ENCODE results near the gene C1QTNF1. TPM values are rescaled to one million over a fixed set of nuclear protein-coding genes. Genes with fewer than 3 reads are reported as not detected.

C1QTNF1 gene
- total RNA-seq, 1 experiment from 2014 or later: 4.0 TPM

DNA sequence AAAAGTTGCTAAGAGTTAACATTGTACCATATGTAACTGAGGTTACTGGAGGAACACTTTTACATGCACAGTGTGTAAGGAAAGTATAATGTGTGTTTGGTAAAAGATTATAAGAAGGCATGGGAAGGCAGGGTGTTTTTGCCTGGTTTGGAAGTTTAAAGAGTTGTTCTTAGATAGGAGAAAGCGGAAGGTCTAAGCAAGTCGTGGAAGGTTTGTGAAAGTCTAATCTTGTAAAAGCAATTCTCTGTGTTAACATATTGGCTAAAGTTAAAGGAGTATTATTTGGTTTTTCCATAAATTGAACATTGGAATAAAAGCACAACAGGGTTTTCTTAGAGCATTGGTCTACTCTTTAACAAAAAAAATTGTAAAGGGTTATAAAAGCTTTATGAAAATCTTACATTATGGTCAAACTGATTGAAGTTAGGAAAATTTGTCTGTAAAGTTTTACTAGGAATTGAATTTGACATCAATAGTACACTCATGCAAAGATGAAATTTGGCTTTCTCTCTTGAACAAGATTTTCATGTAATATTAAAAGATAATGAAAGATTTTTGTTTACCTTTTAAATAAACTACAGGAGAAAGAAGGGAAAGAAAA is 9.7 kb upstream of the C1QTNF1 start:
- H2AFZ ChIP-seq (ENCODE audit: low read depth, low read length, poor library complexity, severe bottlenecking): no peak overlapping the region
- H3K4me2 ChIP-seq (ENCODE audit: low read length): no peak overlapping the region
- no peak for DNase-seq (ENCODE audit: low read depth, low spot score)
- CTCF ChIA-PET: interaction anchor here (0.9 to 1.6 kb wide), 4 partner anchors 14 to 93 kb away, joined by 3 to 4 read pairs (median 4); no protein-coding TSS in a partner anchor
- H3K4me3 ChIP-seq (replicated peaks in 1 of 2; ENCODE audit: low read depth in 1 of 2, low read length in 2 of 2): no peak overlapping the region
- peaks cover 0 to 18% of the 10 kb centered on the region in 2 experiments; a peak in 1 of 4 replicates for H3K9me3 ChIP-seq (ENCODE audit: control insufficient read depth in 1 of 2, insufficient read depth in 1 of 2, low read depth in 1 of 2, low read length in 2 of 2)
- TF ChIP-seq ELF1 (IDR thresholded peaks at IDR 0.05; ENCODE audit: borderline replicate concordance, low read depth): no peak
- TF ChIP-seq CBX3 (IDR thresholded peaks at IDR 0.05; ENCODE audit: low read depth): 0 out of 2 replicates have a peak, but pooled peaks have one; percentile 52
- no peaks in the 10 kb centered on the region for H4K20me1 ChIP-seq (ENCODE audit: insufficient read depth)
- H3K9me2 ChIP-seq (ENCODE audit: insufficient read depth): no peaks in the 10 kb centered on the region
- H3K79me2 ChIP-seq (ENCODE audit: insufficient read depth, low read length): peaks cover 6% of the 10 kb centered on the region
- RAD21 ChIA-PET (ENCODE audit: low non-redundant PET in 1 of 2, low total read pairs in 2 of 2, uncharacterized antibody in 2 of 2, unreplicated experiment in 2 of 2): no interaction called here
- POLR2A ChIA-PET: no interaction called here
- H3K4me1 ChIP-seq (ENCODE audit: control insufficient read depth in 1 of 2, insufficient read depth in 2 of 2, low read length in 2 of 2): peaks cover 5 to 33% of the 10 kb centered on the region in 2 experiments
- no peak for ATAC-seq
- H3K27me3 ChIP-seq (ENCODE audit: insufficient read depth, low read length): no peaks in the 10 kb centered on the region
- no TSS peak for BruUV-seq (replicated peaks)
- no peak overlapping the region for H3K27ac ChIP-seq (ENCODE audit: low read depth, low read length)
- no peak overlapping the region for H3K9ac ChIP-seq (ENCODE audit: low read length)
- intact Hi-C loops (cut with micrococcal nuclease): no loop called here
- no peaks in the 10 kb centered on the region for H3K36me3 ChIP-seq (ENCODE audit: control insufficient read depth in 1 of 2, insufficient read depth in 2 of 2, low read length in 2 of 2)

DNA sequence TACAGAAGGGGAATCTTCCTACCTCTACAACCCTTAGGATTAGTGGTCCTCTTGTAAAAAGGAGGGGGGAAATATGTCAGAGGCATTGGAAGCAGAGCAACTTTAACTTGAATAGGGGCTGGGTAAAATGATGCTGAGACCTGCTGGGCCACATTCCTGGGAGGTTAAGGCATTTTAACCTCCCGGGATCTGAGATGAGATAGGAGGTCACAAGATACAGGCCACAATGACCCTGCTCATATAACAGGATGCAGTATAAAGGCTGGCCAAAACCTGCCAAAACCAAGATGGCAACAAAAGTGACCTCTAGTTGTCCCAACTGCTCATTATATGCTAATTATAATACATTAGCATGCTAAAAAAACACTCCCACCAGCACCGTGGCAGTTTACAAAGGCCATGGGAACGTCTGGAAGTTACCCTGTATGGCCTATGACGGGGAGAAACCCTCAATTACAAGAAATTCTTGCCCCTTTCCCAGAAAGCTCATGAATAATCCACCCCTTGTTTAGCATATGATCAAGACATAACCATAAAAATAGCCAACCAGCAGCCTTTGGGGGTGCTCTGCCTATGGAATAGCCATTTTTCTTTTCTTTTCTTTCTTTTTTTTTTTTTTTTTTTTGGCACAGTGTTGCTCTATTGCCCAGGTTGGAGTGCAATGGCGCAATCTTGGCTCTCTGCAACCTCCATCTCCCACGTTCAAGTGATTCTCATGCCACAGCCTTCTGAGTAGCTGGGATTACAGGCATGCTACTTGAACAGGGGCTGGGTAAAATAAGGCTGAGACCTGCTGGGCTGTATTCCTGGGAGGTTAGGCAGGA is 6.2 kb upstream of the C1QTNF1 start:
- no peaks in the 10 kb centered on the region for H4K20me1 ChIP-seq (ENCODE audit: insufficient read depth)
- 0 out of 2 replicates have a peak overlapping the region, but pooled peaks have one; percentile 6 for H3K4me2 ChIP-seq (ENCODE audit: low read length)
- H3K9me2 ChIP-seq (ENCODE audit: insufficient read depth): no peaks in the 10 kb centered on the region
- no peak overlapping the region for H3K4me3 ChIP-seq (replicated peaks in 1 of 2; ENCODE audit: low read depth in 1 of 2, low read length in 2 of 2)
- H3K9me3 ChIP-seq (ENCODE audit: control insufficient read depth in 1 of 2, insufficient read depth in 1 of 2, low read depth in 1 of 2, low read length in 2 of 2): peaks cover 0 to 17% of the 10 kb centered on the region in 2 experiments; a peak in 1 of 4 replicates
- DNase-seq (ENCODE audit: low read depth, low spot score) (no peak), ATAC-seq (no peak)
- no peaks in the 10 kb centered on the region for H3K79me2 ChIP-seq (ENCODE audit: insufficient read depth, low read length)
- intact Hi-C loops (cut with micrococcal nuclease): no loop called here
- ChIA-PET RAD21 (ENCODE audit: low non-redundant PET in 1 of 2, low total read pairs in 2 of 2, uncharacterized antibody in 2 of 2, unreplicated experiment in 2 of 2) (no interaction called here), POLR2A (interaction anchor here (0.6 kb wide), 1 partner anchor 902 kb away, joined by 3 read pairs; no protein-coding TSS in a partner anchor), CTCF (interaction anchor here (1.3 kb wide), 1 partner anchor 22 kb away, joined by 3 read pairs; no protein-coding TSS in a partner anchor)
- no peak overlapping the region for H3K9ac ChIP-seq (ENCODE audit: low read length)
- no TSS peak for BruUV-seq (replicated peaks)
- TF ChIP-seq ELF1 (IDR thresholded peaks at IDR 0.05; ENCODE audit: borderline replicate concordance, low read depth) (no peak), YY1 (IDR thresholded peaks at IDR 0.05; ENCODE audit: extremely low read depth, insufficient replicate concordance, low read depth, low read length) (no peak), CEBPB (IDR thresholded peaks at IDR 0.05; ENCODE audit: low read depth) (no peak), POLR2AphosphoS5 (IDR thresholded peaks at IDR 0.05; ENCODE audit: low read depth, low read length) (no peak), SP1 (IDR thresholded peaks at IDR 0.05; ENCODE audit: low read depth) (no peak), JUND (IDR thresholded peaks at IDR 0.05) (no peak), POLR2A (IDR thresholded peaks at IDR 0.05; ENCODE audit: borderline replicate concordance, extremely low read depth, insufficient read depth, insufficient read length) (no peak), CBX3 (IDR thresholded peaks at IDR 0.05; ENCODE audit: low read depth) (no peak), ZNF274 (IDR thresholded peaks at IDR 0.05; ENCODE audit: low read depth, low read length) (no peak), RAD21 (IDR thresholded peaks at IDR 0.05; ENCODE audit: low read depth) (no peak), ZFX (IDR thresholded peaks at IDR 0.05) (no peak), EGR1 (IDR thresholded peaks at IDR 0.05; ENCODE audit: low read depth) (no peak), SIN3A (IDR thresholded peaks at IDR 0.05; ENCODE audit: low read depth) (no peak), TCF7L2 (IDR thresholded peaks at IDR 0.05; ENCODE audit: borderline replicate concordance, extremely low read depth, insufficient read depth, insufficient read length) (no peak), SRF (IDR thresholded peaks at IDR 0.05; ENCODE audit: low read depth) (no peak)
- TF ChIP-seq, protein P1, sequence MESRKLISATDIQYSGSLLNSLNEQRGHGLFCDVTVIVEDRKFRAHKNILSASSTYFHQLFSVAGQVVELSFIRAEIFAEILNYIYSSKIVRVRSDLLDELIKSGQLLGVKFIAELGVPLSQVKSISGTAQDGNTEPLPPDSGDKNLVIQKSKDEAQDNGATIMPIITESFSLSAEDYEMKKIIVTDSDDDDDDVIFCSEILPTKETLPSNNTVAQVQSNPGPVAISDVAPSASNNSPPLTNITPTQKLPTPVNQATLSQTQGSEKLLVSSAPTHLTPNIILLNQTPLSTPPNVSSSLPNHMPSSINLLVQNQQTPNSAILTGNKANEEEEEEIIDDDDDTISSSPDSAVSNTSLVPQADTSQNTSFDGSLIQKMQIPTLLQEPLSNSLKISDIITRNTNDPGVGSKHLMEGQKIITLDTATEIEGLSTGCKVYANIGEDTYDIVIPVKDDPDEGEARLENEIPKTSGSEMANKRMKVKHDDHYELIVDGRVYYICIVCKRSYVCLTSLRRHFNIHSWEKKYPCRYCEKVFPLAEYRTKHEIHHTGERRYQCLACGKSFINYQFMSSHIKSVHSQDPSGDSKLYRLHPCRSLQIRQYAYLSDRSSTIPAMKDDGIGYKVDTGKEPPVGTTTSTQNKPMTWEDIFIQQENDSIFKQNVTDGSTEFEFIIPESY (IDR thresholded peaks at IDR 0.05; ENCODE audit: extremely low read depth, insufficient replicate concordance, low read length): no peak
- H3K27me3 ChIP-seq (ENCODE audit: insufficient read depth, low read length): no peaks in the 10 kb centered on the region
- H3K27ac ChIP-seq (ENCODE audit: low read depth, low read length): no peak overlapping the region
- peaks cover 0 to 9% of the 10 kb centered on the region in 2 experiments; a peak in 2 of 4 replicates for H3K4me1 ChIP-seq (ENCODE audit: control insufficient read depth in 1 of 2, insufficient read depth in 2 of 2, low read length in 2 of 2)
- H2AFZ ChIP-seq (ENCODE audit: low read depth, low read length, poor library complexity, severe bottlenecking): no peak overlapping the region
- H3K36me3 ChIP-seq (ENCODE audit: control insufficient read depth in 1 of 2, insufficient read depth in 2 of 2, low read length in 2 of 2): no peaks in the 10 kb centered on the region

Data from HCT116 (cell line).